ENCODE results near the gene GAS2L2. TPM values are rescaled to one million over a fixed set of nuclear protein-coding genes. Genes with fewer than 3 reads are reported as not detected.

GAS2L2 gene
- total RNA-seq, 1 donor from 2014 or later = not detected

- Histone ChIP-seq H3K27me3 (no peaks in the 10 kb centered on the region), H3K36me3 (peaks cover 0 to 27% of the 10 kb centered on the region in 2 donors), H3K4me3 (no peak overlapping the region), H3K27ac (peak overlapping the region; percentile 66), H3K4me1 (peaks cover 31% of the 10 kb centered on the region), H3K9me3 (no peaks in the 10 kb centered on the region)
- intact Hi-C loops (cut with DNase I) = no loop called here
- TF ChIP-seq, protein P1, sequence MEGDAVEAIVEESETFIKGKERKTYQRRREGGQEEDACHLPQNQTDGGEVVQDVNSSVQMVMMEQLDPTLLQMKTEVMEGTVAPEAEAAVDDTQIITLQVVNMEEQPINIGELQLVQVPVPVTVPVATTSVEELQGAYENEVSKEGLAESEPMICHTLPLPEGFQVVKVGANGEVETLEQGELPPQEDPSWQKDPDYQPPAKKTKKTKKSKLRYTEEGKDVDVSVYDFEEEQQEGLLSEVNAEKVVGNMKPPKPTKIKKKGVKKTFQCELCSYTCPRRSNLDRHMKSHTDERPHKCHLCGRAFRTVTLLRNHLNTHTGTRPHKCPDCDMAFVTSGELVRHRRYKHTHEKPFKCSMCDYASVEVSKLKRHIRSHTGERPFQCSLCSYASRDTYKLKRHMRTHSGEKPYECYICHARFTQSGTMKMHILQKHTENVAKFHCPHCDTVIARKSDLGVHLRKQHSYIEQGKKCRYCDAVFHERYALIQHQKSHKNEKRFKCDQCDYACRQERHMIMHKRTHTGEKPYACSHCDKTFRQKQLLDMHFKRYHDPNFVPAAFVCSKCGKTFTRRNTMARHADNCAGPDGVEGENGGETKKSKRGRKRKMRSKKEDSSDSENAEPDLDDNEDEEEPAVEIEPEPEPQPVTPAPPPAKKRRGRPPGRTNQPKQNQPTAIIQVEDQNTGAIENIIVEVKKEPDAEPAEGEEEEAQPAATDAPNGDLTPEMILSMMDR (IDR thresholded peaks at IDR 0.05) = no peak
- no peak for DNase-seq (ENCODE audit: extremely low spot score in 2 of 2)
Measured at GRCh38 chr17:35725802-35726126, 27.3 kb downstream of the GAS2L2 start.

DNA sequence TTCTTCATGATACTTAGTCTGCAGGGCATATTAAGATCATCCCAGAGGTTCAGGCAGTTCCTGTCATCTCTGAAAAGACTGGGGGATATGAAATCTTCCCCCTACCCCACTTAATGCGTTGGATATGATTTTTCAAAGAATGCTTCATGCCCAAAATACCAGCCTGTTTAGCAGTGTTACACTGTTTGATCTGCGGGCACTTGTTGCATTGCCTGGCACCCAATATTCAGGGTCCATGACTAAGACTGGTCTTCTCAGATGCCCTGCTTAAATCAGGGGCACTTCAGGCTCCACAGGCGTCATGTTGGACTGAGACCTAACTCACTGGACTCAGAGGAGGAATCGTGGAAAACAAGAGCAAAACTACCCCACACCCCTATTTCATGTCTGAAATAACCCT, 28.0 kb downstream of the GAS2L2 start:
- intact Hi-C loops (cut with DNase I) = no loop called here
- TF ChIP-seq POLR2A (IDR thresholded peaks at IDR 0.05) = no peak
- no peak for TF ChIP-seq POLR2AphosphoS5 (IDR thresholded peaks at IDR 0.05; ENCODE audit: insufficient read depth in 1 of 2, low read depth in 1 of 2)
- peak overlapping the region; percentile 66 for H3K27ac ChIP-seq
- peaks cover 0 to 28% of the 10 kb centered on the region in 2 donors for H3K36me3 ChIP-seq
- peaks cover 26% of the 10 kb centered on the region for H3K4me1 ChIP-seq
- H3K9me3 ChIP-seq = no peaks in the 10 kb centered on the region
- no peak for DNase-seq (ENCODE audit: extremely low spot score in 2 of 2)
- H3K4me3 ChIP-seq = no peak overlapping the region
- H3K27me3 ChIP-seq = no peaks in the 10 kb centered on the region

GRCh38 chr17:35723735-35724134, 29.3 kb downstream of the GAS2L2 start:
- DNase-seq (ENCODE audit: extremely low spot score in 2 of 2) = no peak
- no peaks in the 10 kb centered on the region for H3K9me3 ChIP-seq
- H3K27ac ChIP-seq = no peak overlapping the region
- no peak overlapping the region for H3K4me3 ChIP-seq
- intact Hi-C loops (cut with DNase I) = no loop called here
- peaks cover 0 to 37% of the 10 kb centered on the region in 2 donors for H3K36me3 ChIP-seq
- TF ChIP-seq POLR2A (IDR thresholded peaks at IDR 0.05) (no peak), POLR2AphosphoS5 (IDR thresholded peaks at IDR 0.05; ENCODE audit: insufficient read depth in 1 of 2, low read depth in 1 of 2) (no peak)
- TF ChIP-seq, protein P1 (IDR thresholded peaks at IDR 0.05) = no peak
- no peaks in the 10 kb centered on the region for H3K27me3 ChIP-seq
- peaks cover 26% of the 10 kb centered on the region for H3K4me1 ChIP-seq

- H3K4me1 ChIP-seq = peaks cover 26% of the 10 kb centered on the region
- no peak overlapping the region for H3K4me3 ChIP-seq
- TF ChIP-seq, protein P1 (IDR thresholded peaks at IDR 0.05) = no peak
- TF ChIP-seq POLR2AphosphoS5 (IDR thresholded peaks at IDR 0.05; ENCODE audit: insufficient read depth in 1 of 2, low read depth in 1 of 2) = no peak
- TF ChIP-seq POLR2A (IDR thresholded peaks at IDR 0.05) = no peak
- intact Hi-C loops (cut with DNase I) = no loop called here
- H3K27ac ChIP-seq = peak overlapping the region; percentile 34
- H3K36me3 ChIP-seq = peaks cover 0 to 10% of the 10 kb centered on the region in 2 donors
- no peak for DNase-seq (ENCODE audit: extremely low spot score in 2 of 2)
- H3K9me3 ChIP-seq = no peaks in the 10 kb centered on the region
- no peaks in the 10 kb centered on the region for H3K27me3 ChIP-seq
Measured at GRCh38 chr17:35717475-35717874, 35.6 kb downstream of the GAS2L2 start.

GRCh38 chr17:35716897-35717465, 36.1 kb downstream of the GAS2L2 start:
- Histone ChIP-seq H3K27ac (peak overlapping the region; percentile 34), H3K4me3 (no peak overlapping the region), H3K9me3 (no peaks in the 10 kb centered on the region), H3K36me3 (peaks cover 0 to 10% of the 10 kb centered on the region in 2 donors), H3K4me1 (peaks cover 31% of the 10 kb centered on the region), H3K27me3 (no peaks in the 10 kb centered on the region)
- no peak for DNase-seq (ENCODE audit: extremely low spot score in 2 of 2)
- intact Hi-C loops (cut with DNase I) = no loop called here
- TF ChIP-seq POLR2A (IDR thresholded peaks at IDR 0.05) (no peak), POLR2AphosphoS5 (IDR thresholded peaks at IDR 0.05; ENCODE audit: insufficient read depth in 1 of 2, low read depth in 1 of 2) (no peak)
- TF ChIP-seq, protein P1 (IDR thresholded peaks at IDR 0.05) = no peak

Data from vagina (tissue), 2 donors.